ENCODE data around the gene HIPK1. TPM values are rescaled to one million over a fixed set of nuclear protein-coding genes. Genes with fewer than 3 reads are reported as not detected.

Gene HIPK1
- total RNA-seq, 1 donor from 2014 or later = 41.0 TPM

- Mint-ChIP-seq H3K27ac (ENCODE audit: unreplicated experiment) (no peak overlapping the region), H3K4me3 (ENCODE audit: unreplicated experiment) (no peak overlapping the region), H3K9me3 (ENCODE audit: unreplicated experiment) (peaks cover 10% of the 10 kb centered on the region), H3K36me3 (ENCODE audit: unreplicated experiment) (peaks cover 21% of the 10 kb centered on the region), H3K4me1 (ENCODE audit: low read depth, unreplicated experiment) (no peaks in the 10 kb centered on the region), H3K27me3 (ENCODE audit: unreplicated experiment) (peaks cover 4% of the 10 kb centered on the region)
- DNase-seq = no peak
- no peak for TF ChIP-seq CTCF (IDR thresholded peaks at IDR 0.05; ENCODE audit: partially characterized antibody, unreplicated experiment)
These were observed 61.4 kb downstream of the HIPK1 start for GRCh38 chr1:113990530-113990929.

GRCh38 chr1:113990961-113991360 is 61.8 kb downstream of the HIPK1 start:
- Mint-ChIP-seq H3K36me3 (ENCODE audit: unreplicated experiment) (peaks cover 21% of the 10 kb centered on the region), H3K4me3 (ENCODE audit: unreplicated experiment) (no peak overlapping the region), H3K9me3 (ENCODE audit: unreplicated experiment) (peaks cover 10% of the 10 kb centered on the region), H3K27ac (ENCODE audit: unreplicated experiment) (no peak overlapping the region), H3K27me3 (ENCODE audit: unreplicated experiment) (peaks cover 4% of the 10 kb centered on the region), H3K4me1 (ENCODE audit: low read depth, unreplicated experiment) (no peaks in the 10 kb centered on the region)
- TF ChIP-seq CTCF (IDR thresholded peaks at IDR 0.05; ENCODE audit: partially characterized antibody, unreplicated experiment) = no peak
- DNase-seq = no peak

- DNase-seq = no peak
- H3K27me3 Mint-ChIP-seq (ENCODE audit: unreplicated experiment) = peaks cover 4% of the 10 kb centered on the region
- H3K4me1 Mint-ChIP-seq (ENCODE audit: low read depth, unreplicated experiment) = no peaks in the 10 kb centered on the region
- no peak for TF ChIP-seq CTCF (IDR thresholded peaks at IDR 0.05; ENCODE audit: partially characterized antibody, unreplicated experiment)
- peaks cover 11% of the 10 kb centered on the region for H3K9me3 Mint-ChIP-seq (ENCODE audit: unreplicated experiment)
- H3K27ac Mint-ChIP-seq (ENCODE audit: unreplicated experiment) = no peak overlapping the region
- no peak overlapping the region for H3K4me3 Mint-ChIP-seq (ENCODE audit: unreplicated experiment)
- H3K36me3 Mint-ChIP-seq (ENCODE audit: unreplicated experiment) = peaks cover 21% of the 10 kb centered on the region
These were observed 62.4 kb downstream of the HIPK1 start for GRCh38 chr1:113991467-113991997.

GRCh38 chr1:113993072-113993471 is 63.9 kb downstream of the HIPK1 start:
- H3K4me1 Mint-ChIP-seq (ENCODE audit: low read depth, unreplicated experiment) = no peaks in the 10 kb centered on the region
- no peak for DNase-seq
- H3K27me3 Mint-ChIP-seq (ENCODE audit: unreplicated experiment) = peaks cover 4% of the 10 kb centered on the region
- peaks cover 9% of the 10 kb centered on the region for H3K9me3 Mint-ChIP-seq (ENCODE audit: unreplicated experiment)
- H3K27ac Mint-ChIP-seq (ENCODE audit: unreplicated experiment) = no peak overlapping the region
- TF ChIP-seq CTCF (IDR thresholded peaks at IDR 0.05; ENCODE audit: partially characterized antibody, unreplicated experiment) = no peak
- H3K4me3 Mint-ChIP-seq (ENCODE audit: unreplicated experiment) = no peak overlapping the region
- H3K36me3 Mint-ChIP-seq (ENCODE audit: unreplicated experiment) = peaks cover 21% of the 10 kb centered on the region

- Mint-ChIP-seq H3K4me1 (ENCODE audit: low read depth, unreplicated experiment) (no peaks in the 10 kb centered on the region), H3K27ac (ENCODE audit: unreplicated experiment) (no peak overlapping the region), H3K27me3 (ENCODE audit: unreplicated experiment) (peaks cover 4% of the 10 kb centered on the region), H3K4me3 (ENCODE audit: unreplicated experiment) (no peak overlapping the region), H3K9me3 (ENCODE audit: unreplicated experiment) (peaks cover 9% of the 10 kb centered on the region), H3K36me3 (ENCODE audit: unreplicated experiment) (peaks cover 21% of the 10 kb centered on the region)
- DNase-seq = no peak
- no peak for TF ChIP-seq CTCF (IDR thresholded peaks at IDR 0.05; ENCODE audit: partially characterized antibody, unreplicated experiment)
These were observed 64.6 kb downstream of the HIPK1 start for GRCh38 chr1:113993766-113994165.
